Medulla oblongata (tissue), 1 donor: ENCODE results near the gene DYDC2.
A peak's percentile ranks its signal among the peaks of the same experiment; 100 is the strongest.
"Not testable (repeated sequence)": the region's sequence is repeated elsewhere in the genome, so short reads cannot be mapped to it uniquely, and the experiment has no call there.

Experiments used
- DNase-seq: peaks from one replicate; pipeline ENCODE4 v3.0.0-alpha.2; 2015; ENCODE audit errors: extremely low spot score

The DYDC2 gene

DNA sequence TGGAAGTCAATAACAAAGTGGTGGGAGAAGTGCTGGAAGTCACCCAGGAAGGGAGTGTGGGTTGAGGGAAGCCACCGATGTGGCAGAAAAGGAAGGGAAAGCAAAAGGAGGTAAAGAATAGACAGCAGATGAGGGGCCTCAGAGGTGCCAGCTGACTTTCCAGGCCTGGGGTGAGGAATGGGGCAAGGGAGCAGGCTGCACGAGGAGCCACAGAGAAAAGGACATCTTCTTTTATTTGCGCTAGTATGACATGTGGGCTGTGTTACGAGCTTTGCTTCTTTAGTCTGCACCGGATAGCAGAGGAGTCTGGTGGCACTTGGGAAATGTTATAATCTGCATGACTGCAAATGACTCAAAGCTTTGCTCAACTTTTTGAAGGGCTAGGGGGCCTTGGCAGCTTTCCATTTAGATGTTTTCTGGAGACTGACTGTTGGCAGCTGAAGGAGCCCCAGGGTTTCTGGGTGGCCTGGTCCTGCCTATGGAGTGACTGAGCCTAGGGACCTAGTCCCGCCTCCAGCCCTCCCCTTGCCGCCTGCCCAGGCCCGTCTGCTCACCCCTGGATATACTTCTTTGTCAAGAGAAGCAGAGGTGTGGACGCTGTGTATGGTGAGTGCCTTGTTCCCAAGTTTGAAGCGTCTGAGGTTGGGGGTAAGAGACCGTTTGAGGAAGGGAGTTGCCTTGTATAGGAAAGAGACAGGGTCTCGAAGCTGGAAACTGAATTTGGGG lies 56.9 kb downstream of the DYDC2 start:
- DNase-seq: no peak

GRCh38 chr10:80414142-80414895 lies 57.7 kb downstream of the DYDC2 start:
- no peak for DNase-seq

DNA sequence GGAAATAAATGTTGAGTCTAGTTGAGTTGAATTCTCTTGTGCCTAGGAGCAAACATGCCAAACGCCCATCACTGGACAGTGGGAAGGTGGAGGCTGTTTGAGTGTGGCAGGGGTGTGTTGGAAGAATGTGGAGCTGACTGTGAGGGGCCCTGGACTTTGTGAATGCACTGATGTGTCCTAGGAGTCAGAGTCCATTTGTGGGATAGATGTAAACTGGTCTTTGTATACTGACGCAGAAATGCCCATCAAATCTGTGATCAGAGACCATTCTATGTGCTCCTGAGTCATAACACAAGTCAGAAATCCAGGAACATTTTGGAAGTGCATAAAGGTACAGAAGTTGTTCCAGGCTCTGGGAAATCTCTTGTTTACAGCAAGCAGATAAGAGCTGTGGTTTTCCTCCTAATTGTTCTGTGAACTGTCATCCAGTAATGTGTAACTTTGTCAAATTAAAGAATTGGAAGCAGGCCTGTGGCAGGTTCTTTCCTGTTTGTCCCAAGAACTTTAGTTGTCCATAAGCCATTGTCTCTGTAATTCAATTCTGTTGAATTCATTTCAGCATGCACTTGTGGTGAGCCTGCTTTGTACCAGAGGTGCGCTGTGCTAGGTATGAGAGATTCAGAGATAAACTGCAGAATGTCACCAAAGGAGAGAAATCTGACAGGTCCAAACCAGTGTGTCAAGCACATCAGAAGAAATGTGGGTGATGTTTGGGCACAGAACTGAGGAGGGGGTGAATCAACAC lies 59.3 kb downstream of the DYDC2 start:
- DNase-seq: no peak

DNA sequence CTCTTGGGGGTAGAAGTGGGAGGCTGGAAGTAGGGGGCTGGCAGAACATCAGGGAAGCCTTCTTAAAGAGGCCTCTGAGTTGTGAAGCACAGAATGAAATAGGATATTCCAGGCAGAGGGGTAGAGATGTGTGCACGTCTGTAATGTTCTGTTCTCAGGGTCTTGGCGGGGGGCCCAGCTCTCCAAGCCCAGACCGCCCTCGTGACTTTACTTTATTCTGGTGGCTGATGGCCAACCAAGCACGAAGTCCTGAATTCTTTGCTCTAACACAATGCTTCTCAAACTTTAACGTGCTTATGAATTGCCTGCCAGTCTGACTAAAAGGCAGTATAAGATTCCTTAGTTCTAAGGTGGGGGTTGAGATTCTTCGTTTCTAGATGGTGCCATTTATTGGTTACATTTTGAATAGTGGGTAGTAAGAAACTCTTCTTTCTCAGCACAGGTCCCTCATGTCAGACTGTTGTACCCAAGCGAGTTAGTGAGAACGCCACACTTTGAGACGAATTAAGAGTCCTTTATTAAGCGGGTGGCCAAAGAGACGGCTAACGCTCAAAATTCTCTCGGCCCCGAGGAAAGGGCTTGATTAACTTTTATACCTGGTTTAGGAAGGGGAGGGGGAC lies 60.0 kb downstream of the DYDC2 start:
- DNase-seq: peak; percentile 55

GRCh38 chr10:80417256-80417655 lies 60.7 kb downstream of the DYDC2 start:
- not testable (repeated sequence) for DNase-seq
